ENCODE results near the gene KRTAP3-2. TPM values are rescaled to one million over a fixed set of nuclear protein-coding genes. Genes with fewer than 3 reads are reported as not detected.
"Not testable (repeated sequence)": the region's sequence is repeated elsewhere in the genome, so short reads cannot be mapped to it uniquely, and the experiment has no call there.

The KRTAP3-2 gene
- total RNA-seq, result not detected
- long read RNA-seq, result 0 reads

- DNase-seq (ENCODE audit: missing footprints); ATAC-seq: not testable (repeated sequence)
These were observed at the start of gene KRTAP3-2 for GRCh38 chr17:40999563-40999962. Gene KRTAP3-2 (minus strand): TSS chr17:40999906. CDS start chr17:40999853, 53 bp downstream.

GRCh38 chr17:41049110-41049509 is 49.4 kb upstream of the KRTAP3-2 start:
- no peak for ATAC-seq
- DNase-seq (ENCODE audit: missing footprints), result no peak
- intact Hi-C loops (cut with DNase I), result no loop called here

More at GRCh38 chr17:40999563-40999962, at the start of gene KRTAP3-2:
- intact Hi-C loops (cut with DNase I), result not testable (repeated sequence)

- intact Hi-C loops (cut with DNase I), result no loop called here
- DNase-seq (ENCODE audit: missing footprints) (no peak), ATAC-seq (no peak)
These were observed 48.7 kb upstream of the KRTAP3-2 start for GRCh38 chr17:41048441-41048840.

DNA sequence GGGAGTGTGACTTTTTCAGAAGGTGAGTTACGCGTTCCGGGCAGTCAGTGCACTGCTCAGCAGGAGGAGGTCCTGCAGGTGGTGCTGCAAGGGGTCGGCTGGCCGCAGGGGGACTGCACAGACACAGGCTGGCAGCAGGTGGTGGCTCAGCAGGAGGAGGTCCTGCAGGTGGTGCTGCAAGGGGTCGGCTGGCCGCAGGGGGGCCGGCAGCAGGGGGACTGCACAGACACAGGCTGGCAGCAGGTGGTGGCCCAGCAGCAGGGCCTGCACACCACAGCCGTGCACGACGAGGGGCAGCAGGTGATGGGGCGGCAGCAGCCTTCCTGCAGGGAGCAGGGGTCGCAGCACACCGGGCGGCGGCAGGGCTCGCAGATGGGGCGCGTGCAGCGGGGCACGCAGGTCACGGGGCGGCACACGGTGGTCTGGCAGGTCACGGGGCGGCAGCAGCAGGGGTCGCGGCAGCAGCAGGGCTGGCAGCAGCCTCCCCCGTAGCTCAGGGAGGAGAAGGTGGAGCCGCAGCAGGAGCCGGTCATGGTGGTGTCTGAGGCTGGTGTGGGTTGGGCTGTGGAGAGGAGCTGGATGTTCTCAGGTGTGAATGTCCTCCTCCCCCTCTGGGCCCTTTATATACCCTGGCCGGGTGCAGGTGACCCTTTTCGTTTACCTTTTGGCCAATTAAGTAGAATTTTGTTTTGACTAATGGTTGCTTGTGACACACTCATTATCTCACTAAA is 47.2 kb upstream of the KRTAP3-2 start, which contains the start of gene KRTAP2-1:
Gene KRTAP2-1 (minus strand): TSS at position 582 of the 731 bp plus-strand sequence. CDS start 49 bp downstream, at position 533.
- ATAC-seq; intact Hi-C loops (cut with DNase I); DNase-seq (ENCODE audit: missing footprints): not testable (repeated sequence)

- ATAC-seq, result no peak
- no peak for DNase-seq (ENCODE audit: missing footprints)
- intact Hi-C loops (cut with DNase I), result no loop called here
These were observed 43.2 kb upstream of the KRTAP3-2 start for GRCh38 chr17:41042953-41043352.

- intact Hi-C loops (cut with DNase I); ATAC-seq; DNase-seq (ENCODE audit: missing footprints): not testable (repeated sequence)
These were observed 41.3 kb upstream of the KRTAP3-2 start, which contains the start of gene KRTAP1-1 for GRCh38 chr17:41040783-41041571. Gene KRTAP1-1 (minus strand): TSS chr17:41041450. CDS start chr17:41041397, 53 bp downstream.

- intact Hi-C loops (cut with DNase I), result no loop called here
- ATAC-seq (no peak), DNase-seq (ENCODE audit: missing footprints) (no peak)
These were observed 38.2 kb upstream of the KRTAP3-2 start for GRCh38 chr17:41037853-41038350.

DNA sequence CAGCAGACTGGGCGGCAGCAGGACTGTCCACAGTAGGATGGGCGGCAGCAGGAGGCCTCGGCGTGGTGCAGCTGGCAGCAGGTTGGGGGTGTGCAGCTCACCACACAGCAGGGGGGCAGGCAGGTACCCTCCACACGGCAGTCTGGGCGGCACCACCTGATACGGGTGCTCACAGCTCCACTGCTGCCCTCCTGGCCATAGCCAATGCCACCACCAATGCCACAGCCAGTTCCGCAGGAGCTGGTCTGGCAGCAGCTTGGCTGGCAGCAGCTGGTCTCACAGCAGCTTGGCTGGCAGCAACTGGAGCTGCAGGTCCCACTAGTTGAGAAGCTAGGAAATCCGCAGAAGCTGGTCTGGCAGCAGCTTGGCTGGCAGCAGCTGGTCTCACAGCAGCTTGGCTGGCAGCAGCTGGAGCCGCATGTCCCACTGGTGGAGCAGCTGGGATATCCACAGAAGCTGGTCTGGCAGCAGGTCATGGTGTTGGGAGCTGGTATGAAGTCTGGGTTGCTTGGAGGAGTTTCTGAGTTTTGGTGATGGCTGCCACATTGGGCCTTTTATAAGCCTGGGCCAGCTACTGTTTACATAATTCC is 34.7 kb upstream of the KRTAP3-2 start, which contains the start of gene KRTAP1-3:
Gene KRTAP1-3 (minus strand): TSS at position 529 of the 590 bp plus-strand sequence. CDS start 53 bp downstream, at position 476.
- ATAC-seq; DNase-seq (ENCODE audit: missing footprints); intact Hi-C loops (cut with DNase I): not testable (repeated sequence)

DNA sequence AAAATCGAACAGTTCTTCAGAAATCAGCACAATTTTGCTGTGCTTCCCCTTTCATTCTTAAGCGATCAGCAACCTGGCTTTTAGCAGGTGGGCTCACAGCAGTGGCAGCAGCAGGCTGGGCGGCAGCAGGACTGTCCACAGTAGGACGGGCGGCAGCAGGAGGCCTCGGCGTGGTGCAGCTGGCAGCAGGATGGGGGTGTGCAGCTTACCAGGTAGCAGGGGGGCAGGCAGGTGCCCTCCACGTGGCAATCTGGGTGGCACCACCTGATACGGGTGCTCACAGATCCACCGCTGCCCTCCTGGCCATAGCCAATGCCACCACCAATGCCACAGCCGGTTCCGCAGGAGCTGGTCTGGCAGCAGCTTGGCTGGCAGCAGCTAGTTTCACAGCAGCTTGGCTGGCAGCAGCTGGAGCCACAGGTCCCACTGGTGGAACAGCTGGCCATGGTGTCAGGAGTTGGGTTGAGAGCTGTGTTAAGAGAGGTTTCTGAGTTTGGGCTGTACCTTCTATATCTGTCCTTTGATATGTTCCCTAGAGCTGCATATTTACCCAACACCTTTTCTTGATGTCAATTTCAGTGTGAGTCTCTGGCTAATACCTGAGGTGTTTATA is 30.0 kb upstream of the KRTAP3-2 start, which contains the start of gene KRTAP1-4:
Gene KRTAP1-4 (minus strand): TSS at position 563 of the 613 bp plus-strand sequence. CDS start 117 bp downstream, at position 446.
- DNase-seq (ENCODE audit: missing footprints) (no peak), ATAC-seq (no peak)
- intact Hi-C loops (cut with DNase I), result no loop called here

- intact Hi-C loops (cut with DNase I), result no loop called here
- DNase-seq (ENCODE audit: missing footprints) (no peak), ATAC-seq (no peak)
These were observed 27.2 kb upstream of the KRTAP3-2 start, which contains the start of gene KRTAP1-5 for GRCh38 chr17:41026715-41027471. Gene KRTAP1-5 (minus strand): TSS chr17:41027208. CDS start chr17:41027155, 53 bp downstream.

- no peak for DNase-seq (ENCODE audit: missing footprints)
These were observed 25.0 kb upstream of the KRTAP3-2 start for GRCh38 chr17:41024697-41025096.

DNA sequence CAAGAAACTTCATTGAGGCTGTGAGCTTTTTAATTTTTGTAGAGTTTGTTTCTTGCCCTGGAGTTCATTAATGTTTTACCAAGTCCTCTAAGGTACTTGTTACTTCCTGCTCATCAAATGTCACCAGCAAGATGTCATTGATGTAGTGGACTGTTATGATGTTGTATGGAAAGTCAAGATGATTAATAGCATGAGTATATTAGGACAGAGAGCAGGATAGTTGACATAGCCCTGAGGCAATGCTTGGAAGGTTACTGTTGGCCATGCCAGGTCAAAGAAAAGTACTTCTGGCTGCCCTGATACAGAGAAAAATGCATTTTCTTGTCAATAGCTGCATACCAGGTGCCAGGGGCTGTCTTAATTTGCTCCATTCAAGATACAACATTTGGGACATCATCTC is 20.6 kb upstream of the KRTAP3-2 start:
- DNase-seq (ENCODE audit: missing footprints) (no peak), ATAC-seq (no peak)
- intact Hi-C loops (cut with DNase I), result no loop called here

More at GRCh38 chr17:41024697-41025096, 25.0 kb upstream of the KRTAP3-2 start:
- intact Hi-C loops (cut with DNase I), result no loop called here
- ATAC-seq, result no peak

- DNase-seq (ENCODE audit: missing footprints) (no peak), ATAC-seq (no peak)
- intact Hi-C loops (cut with DNase I), result no loop called here
These were observed 19.7 kb upstream of the KRTAP3-2 start for GRCh38 chr17:41019415-41019814.

DNA sequence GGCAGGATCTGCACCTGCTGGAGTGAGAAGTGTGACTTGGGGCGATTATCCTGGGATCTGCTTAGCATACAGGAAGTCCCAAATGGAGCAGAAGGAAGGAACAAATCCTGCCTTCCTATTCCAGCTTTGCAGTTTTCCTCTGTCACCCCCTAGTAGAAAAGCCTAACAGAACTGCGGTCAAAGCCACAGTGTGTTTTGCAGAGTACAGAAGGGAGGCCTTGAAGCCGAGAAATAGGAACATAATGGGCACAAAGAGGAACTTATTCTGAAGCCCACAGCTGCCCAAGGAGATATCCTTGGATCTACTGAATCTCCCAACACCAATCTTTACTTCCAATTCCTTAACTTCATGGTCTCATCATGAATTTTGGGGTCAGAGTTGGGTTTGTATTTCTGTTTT is 18.8 kb upstream of the KRTAP3-2 start:
- no peak for ATAC-seq
- DNase-seq (ENCODE audit: missing footprints), result no peak
- intact Hi-C loops (cut with DNase I), result no loop called here

DNA sequence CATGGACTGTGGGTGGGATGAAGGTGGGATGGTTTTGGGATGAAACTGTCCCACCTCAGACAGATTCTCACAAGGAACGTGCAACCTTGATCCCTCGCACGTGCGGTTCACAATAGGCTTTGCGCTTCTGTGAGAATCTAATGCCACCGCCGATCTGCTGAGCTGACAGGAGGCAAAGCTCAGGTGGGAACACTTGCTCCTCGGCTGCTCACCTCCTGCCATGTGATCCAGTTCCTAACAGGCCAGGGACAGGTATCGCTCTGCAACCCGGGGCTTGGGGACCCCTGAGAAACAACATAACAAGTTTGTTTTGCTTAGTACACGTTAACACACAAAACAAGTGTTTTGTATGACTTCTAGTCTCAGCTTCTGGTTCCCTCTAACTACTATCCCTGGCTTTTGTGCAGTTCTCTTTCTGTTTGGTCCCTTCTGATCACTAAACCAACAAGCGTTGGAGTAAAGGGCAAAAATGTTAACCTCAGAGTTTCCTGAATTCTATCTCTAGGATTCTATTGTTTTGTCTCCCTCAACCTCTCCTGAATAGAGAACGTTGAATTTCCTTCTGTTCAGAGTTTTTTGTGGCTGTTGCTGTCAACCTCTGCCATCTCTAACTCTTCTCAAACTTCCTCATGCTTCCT is 17.0 kb upstream of the KRTAP3-2 start:
- no peak for ATAC-seq
- intact Hi-C loops (cut with DNase I), result no loop called here
- no peak for DNase-seq (ENCODE audit: missing footprints)

DNA sequence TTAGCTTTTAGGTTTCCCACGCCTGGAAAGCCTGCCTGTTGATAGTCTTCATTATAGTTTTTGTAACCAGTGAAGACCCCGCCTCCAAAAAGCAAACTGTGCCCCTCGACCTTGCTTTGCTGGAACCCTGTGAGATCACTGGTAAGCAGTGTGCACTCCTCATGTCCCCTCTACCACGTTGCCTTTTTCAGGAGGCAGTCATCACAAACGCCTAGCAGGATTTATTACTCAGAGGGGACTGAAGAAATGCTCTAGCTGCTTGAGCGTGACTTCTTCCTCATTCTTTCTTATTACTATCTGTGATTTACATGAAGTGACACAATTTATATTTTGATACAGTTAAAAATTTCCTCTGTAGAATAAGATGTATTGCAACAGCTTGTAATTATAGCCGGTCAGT is 15.7 kb upstream of the KRTAP3-2 start:
- intact Hi-C loops (cut with DNase I), result no loop called here
- DNase-seq (ENCODE audit: missing footprints), result no peak

DNA sequence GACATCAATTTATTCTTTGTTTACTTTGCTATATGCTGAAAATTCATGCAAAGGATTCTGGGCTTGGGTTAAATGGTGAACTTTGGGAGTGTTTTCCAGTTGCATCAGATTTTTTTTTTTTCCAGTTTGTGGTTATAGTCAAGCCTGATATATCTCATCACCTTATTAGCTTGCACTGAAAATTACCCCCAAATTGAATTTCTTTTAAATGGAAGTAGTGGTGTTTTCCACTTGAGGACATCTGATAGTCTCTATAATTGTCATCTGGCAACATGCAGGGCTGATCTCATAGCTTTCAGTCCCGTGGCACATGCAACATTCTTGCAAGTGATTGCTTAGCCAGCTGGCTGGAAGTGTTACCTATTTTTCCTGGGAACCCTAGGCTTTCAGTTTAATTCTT is 13.9 kb upstream of the KRTAP3-2 start:
- intact Hi-C loops (cut with DNase I), result no loop called here
- no peak for ATAC-seq
- no peak for DNase-seq (ENCODE audit: missing footprints)

More for the DNA sequence above, 15.7 kb upstream of the KRTAP3-2 start:
- no peak for ATAC-seq
